Transverse colon (tissue), 4 donors: ENCODE data around the gene CCDC40. TPM values are rescaled to one million over a fixed set of nuclear protein-coding genes. Genes with fewer than 3 reads are reported as not detected.

Experiments used
- DNase-seq: peaks from one replicate; pipeline ENCODE4 v3.0.0-alpha.2; 2019
- H3K27ac ChIP-seq, 4 donors: fragments of 200-600 bp; sonication (generic); 2 replicates each; pipeline ENCODE4 v1.5.1; 2016 to 2018; ENCODE audit warnings: inconsistent platforms in 4 of 4
- H3K27me3 ChIP-seq: fragments of 200-600 bp; sonication (generic); 2 replicates; pipeline ENCODE4 v1.5.1; 2017; ENCODE audit warnings: inconsistent platforms
- H3K36me3 ChIP-seq, 4 donors: fragments of 200-600 bp; sonication (generic); 2 replicates each; pipeline ENCODE4 v1.5.1; 2017 to 2019; ENCODE audit warnings: inconsistent platforms in 4 of 4
- H3K4me1 ChIP-seq, 4 donors: fragments of 200-600 bp; sonication (generic); 2 replicates each; pipeline ENCODE4 v1.5.1; 2017 to 2020; ENCODE audit warnings: inconsistent platforms in 4 of 4
- H3K4me3 ChIP-seq, 4 donors: fragments of 200-600 bp; sonication (generic); 1 replicate in 1 of 4; 2 replicates in 3 of 4; pipeline versions ENCODE4 v1.5.1 to v1.6.1; 2017 to 2019; ENCODE audit warnings: inconsistent platforms in 4 of 4
- H3K9me3 ChIP-seq, 2 donors: fragments of 200-600 bp; sonication (generic); 2 replicates each; pipeline ENCODE4 v1.5.1; 2017 to 2019; ENCODE audit warnings: inconsistent platforms in 2 of 2
- CTCF ChIP-seq, 5 experiments: fragments of 200-600 bp in 3 of 5; fragments of 450-650 bp in 2 of 5; sonication (generic) in 3 of 5; IDR thresholded peaks; 1 replicate in 2 of 5; 2 replicates in 3 of 5; pipeline ENCODE4 v1.5.1; 2016 to 2017; ENCODE audit warnings: antibody characterized with exemption in 5 of 5, inconsistent platforms in 3 of 5, mild to moderate bottlenecking in 2 of 5, moderate library complexity in 1 of 5
- EP300 ChIP-seq: sonication (generic); formaldehyde crosslinking; IDR thresholded peaks from one replicate; pipeline ENCODE4 v1.6.1; 2017; ENCODE audit warnings: antibody characterized with exemption, low read depth
- POLR2A ChIP-seq: fragments of 450-650 bp; IDR thresholded peaks from one replicate; pipeline ENCODE4 v1.6.1; 2016; ENCODE audit warnings: antibody characterized with exemption, mild to moderate bottlenecking, moderate library complexity
- POLR2AphosphoS5 ChIP-seq, 3 donors: sonication (generic); formaldehyde crosslinking; IDR thresholded peaks; one replicate each; pipeline ENCODE4 v1.6.1; 2016; ENCODE audit warnings: antibody characterized with exemption in 3 of 3
- WGBS, 2 donors: methylation state at CpG; one replicate each; pipeline ENCODE4 v1.1.5; 2018; ENCODE audit warnings: low coverage in 1 of 2; 5-methylcytosine and 5-hydroxymethylcytosine counted together
- in situ Hi-C, 4 donors: fragments of 200-750 bp; cut with MboI; loops; one replicate each; pipeline versions ENCODE4 v1.15.0 to v1.15.1; 2017; ENCODE audit warnings: low sequenced_read_pairs in 3 of 4, low pct_ligation_motif_present in 1 of 4, low pct_unique_long_range_greater_than_20kb in 1 of 4
- intact Hi-C: fragments of 100-400 bp; cut with DNase I; formaldehyde crosslinking; loops from one replicate; pipeline ENCODE4 v1.15.1; 2023; ENCODE audit warnings: low total_unique reads
- total RNA-seq, 4 donors: library from RNA; depleted of rRNA; stranded (reverse); fragments of >200 nt; gene quantifications; one replicate each; pipeline ENCODE4 v1.1.0, GENCODE V29; 2016

The CCDC40 gene
- total RNA-seq, 4 donors from 2014 or later: 0.75 to 2.8 (median 2.0) TPM

- H3K4me3 ChIP-seq: no peak overlapping the region
- intact Hi-C loops (no loop called here), in situ Hi-C loops (no loop called here)
- no peak for DNase-seq
- peak overlapping the region; percentile 48 to 71 (median 51) for H3K27ac ChIP-seq
- no peaks in the 10 kb centered on the region for H3K36me3 ChIP-seq
- 79 to 95% methylated on average over 4 to 8 of the region's 8 CpGs for WGBS, 2 donors
- H3K9me3 ChIP-seq: no peaks in the 10 kb centered on the region
- H3K27me3 ChIP-seq: no peaks in the 10 kb centered on the region
- peaks cover 0 to 21% (median 14%) of the 10 kb centered on the region in 4 donors for H3K4me1 ChIP-seq
- TF ChIP-seq CTCF (IDR thresholded peaks at IDR 0.05): no peak
- TF ChIP-seq EP300: no peak
- TF ChIP-seq POLR2A: no peak
- no peak for TF ChIP-seq POLR2AphosphoS5 (IDR thresholded peaks at IDR 0.05)
Observed at GRCh38 chr17:80064696-80065095, 28.3 kb downstream of the CCDC40 start.

- no peak for TF ChIP-seq POLR2A
- Histone ChIP-seq H3K27ac (no peak overlapping the region), H3K27me3 (no peaks in the 10 kb centered on the region), H3K36me3 (no peaks in the 10 kb centered on the region), H3K9me3 (no peaks in the 10 kb centered on the region), H3K4me1 (peaks cover 0 to 24% (median 14%) of the 10 kb centered on the region in 4 donors), H3K4me3 (no peak overlapping the region)
- intact Hi-C loops (no loop called here), in situ Hi-C loops (no loop called here)
- WGBS, 2 donors: 89 to 100% methylated on average over 3 to 32 of the region's 32 CpGs
- DNase-seq: no peak
Observed at GRCh38 chr17:80065478-80066170, 29.2 kb downstream of the CCDC40 start.

- intact Hi-C loops (no loop called here), in situ Hi-C loops (no loop called here)
- TF ChIP-seq POLR2AphosphoS5 (IDR thresholded peaks at IDR 0.05): no peak
- no peak for TF ChIP-seq CTCF (IDR thresholded peaks at IDR 0.05)
- TF ChIP-seq EP300: no peak
- TF ChIP-seq POLR2A: no peak
- 91% methylated on average over 11 to 31 of the region's 31 CpGs for WGBS, 2 donors
- H3K4me1 ChIP-seq: peaks cover 0 to 24% (median 14%) of the 10 kb centered on the region in 4 donors
- no peaks in the 10 kb centered on the region for H3K27me3 ChIP-seq
- no peak for DNase-seq
- no peaks in the 10 kb centered on the region for H3K9me3 ChIP-seq
- peak overlapping the region in 1 of 4 donors; percentile 67 for H3K27ac ChIP-seq
- H3K4me3 ChIP-seq: no peak overlapping the region
- no peaks in the 10 kb centered on the region for H3K36me3 ChIP-seq
Observed at GRCh38 chr17:80067393-80067986, 31.0 kb downstream of the CCDC40 start.

- Histone ChIP-seq H3K4me3 (no peak overlapping the region), H3K27ac (peak overlapping the region; percentile 67 to 80 (median 78)), H3K27me3 (no peaks in the 10 kb centered on the region), H3K36me3 (no peaks in the 10 kb centered on the region), H3K4me1 (peaks cover 0 to 20% (median 14%) of the 10 kb centered on the region in 4 donors), H3K9me3 (no peaks in the 10 kb centered on the region)
- intact Hi-C loops (no loop called here), in situ Hi-C loops (no loop called here)
- no peak for TF ChIP-seq CTCF (IDR thresholded peaks at IDR 0.05)
- no peak for TF ChIP-seq POLR2AphosphoS5 (IDR thresholded peaks at IDR 0.05)
- TF ChIP-seq POLR2A: no peak
- no peak for TF ChIP-seq EP300
- WGBS, 2 donors: 70 to 76% methylated on average over 11 to 23 of the region's 23 CpGs
- no peak for DNase-seq
Observed at GRCh38 chr17:80068301-80069222, 32.1 kb downstream of the CCDC40 start.
